A549 (cell line): ENCODE data around the gene SPATA2L. TPM values are rescaled to one million over a fixed set of nuclear protein-coding genes. Genes with fewer than 3 reads are reported as not detected.
A peak's percentile ranks its signal among the peaks of the same experiment; 100 is the strongest.

Source experiments
- ATAC-seq, 2 experiments: fragments of 200-7000 bp in 1 of 2; fragments of >200 bp in 1 of 2; cut with Nextera tagmentation in 1 of 2; cut with Tn5 transposase in 1 of 2; 3 replicates each; pipeline versions ENCODE4 v1.8.0 to v1.9.1; 2018 to 2020; ENCODE audit warnings: mild to moderate bottlenecking in 1 of 2, moderate library complexity in 1 of 2
- CTCF ChIA-PET: fragments of 300-600 bp; sonication (Branson Sonifier 250); formaldehyde crosslinking; extraction: SDS; loops from one replicate; lab custom pipeline; 2021; ENCODE audit warnings: antibody characterized with exemption, inconsistent platforms; lab: Yijun Ruan, JAX
- POLR2A ChIA-PET: fragments of 350-600 bp; formaldehyde crosslinking; extraction: SDS; loops from one replicate; lab custom pipeline; 2021; ENCODE audit warnings: antibody characterized with exemption, inconsistent platforms; lab: Yijun Ruan, JAX
- DNase-seq, 2 experiments: peaks; one replicate each; pipeline versions ENCODE4 v3.0.0 to v3.0.0-alpha.2; 2011 to 2016; ENCODE audit warnings: low read depth in 1 of 2, low spot score in 1 of 2
- FAIRE-seq: peaks from 2 replicates; lab custom pipeline; 2011; peaks lifted over from hg19 to GRCh38; lab: Jason Lieb, UNC
- H3K27ac ChIP-seq, 2 experiments: fragments of >200 bp; sonication (Bioruptor Twin); formaldehyde crosslinking; 3 replicates each; pipeline ENCODE4 v1.5.1; 2016 to 2017
- H3K4me1 ChIP-seq: fragments of >200 bp; sonication (Bioruptor Twin); formaldehyde crosslinking; 3 replicates; pipeline ENCODE4 v1.6.1; 2016
- H3K4me2 ChIP-seq: fragments of >200 bp; sonication (Bioruptor Twin); formaldehyde crosslinking; 3 replicates; pipeline ENCODE4 v1.6.1; 2016
- H3K4me3 ChIP-seq: fragments of >200 bp; sonication (Bioruptor Twin); formaldehyde crosslinking; 3 replicates; pipeline ENCODE4 v1.5.1; 2016
- H3K9me3 ChIP-seq: fragments of >200 bp; sonication (Bioruptor Twin); formaldehyde crosslinking; 3 replicates; pipeline ENCODE4 v1.6.1; 2016
- BHLHE40 ChIP-seq: IDR thresholded peaks from 2 replicates; pipeline ENCODE4 v1.6.1; 2012; ENCODE audit warnings: low read depth, low read length, inconsistent platforms
- CBX2 ChIP-seq: fragments of 200-600 bp; sonication (generic); IDR thresholded peaks from 2 replicates; pipeline ENCODE4 v1.6.1; 2016; ENCODE audit warnings: low read depth, mild to moderate bottlenecking, borderline replicate concordance
- CBX8 ChIP-seq: fragments of 200-600 bp; sonication (generic); IDR thresholded peaks from 2 replicates; pipeline ENCODE4 v1.6.1; 2016
- EHF ChIP-seq: fragments of 250-450 bp; sonication (Bioruptor Pico); IDR thresholded peaks from 2 replicates; pipeline ENCODE4 v1.5.0; 2020; ENCODE audit warnings: mild to moderate bottlenecking
- EHMT2 ChIP-seq: fragments of 200-600 bp; sonication (generic); IDR thresholded peaks from 2 replicates; pipeline ENCODE4 v1.6.1; 2016; ENCODE audit warnings: antibody characterized with exemption, low read depth, mild to moderate bottlenecking, moderate library complexity
- EP300 ChIP-seq, 2 experiments: fragments of >200 bp; sonication (Bioruptor Twin); formaldehyde crosslinking; IDR thresholded peaks; 2 replicates in 1 of 2; 3 replicates in 1 of 2; pipeline ENCODE4 v1.6.1; 2016 to 2017
- FOXS1 ChIP-seq: fragments of 250-450 bp; sonication (Bioruptor Pico); IDR thresholded peaks from 2 replicates; pipeline ENCODE4 v1.5.0; 2020; ENCODE audit warnings: mild to moderate bottlenecking, moderate library complexity
- GATA3 ChIP-seq: IDR thresholded peaks from 2 replicates; pipeline ENCODE4 v1.6.1; 2012; ENCODE audit warnings: borderline replicate concordance
- HMGXB4 ChIP-seq: fragments of 250-450 bp; sonication (Bioruptor Pico); IDR thresholded peaks from 2 replicates; pipeline ENCODE4 v1.5.0; 2021; ENCODE audit warnings: mild to moderate bottlenecking, moderate library complexity, borderline replicate concordance
- HOXA7 ChIP-seq: fragments of 250-450 bp; sonication (Bioruptor Pico); IDR thresholded peaks from 2 replicates; pipeline ENCODE4 v1.5.0; 2020; ENCODE audit warnings: mild to moderate bottlenecking, moderate library complexity
- HOXB13 ChIP-seq: fragments of 250-450 bp; sonication (Bioruptor Pico); IDR thresholded peaks from 2 replicates; pipeline ENCODE4 v1.5.0; 2020; ENCODE audit warnings: low read depth, mild to moderate bottlenecking, moderate library complexity
- HOXB5 ChIP-seq: fragments of 250-450 bp; sonication (Bioruptor Pico); IDR thresholded peaks from 2 replicates; pipeline ENCODE4 v1.5.0; 2020; ENCODE audit warnings: mild to moderate bottlenecking, moderate library complexity
- KDM1A ChIP-seq: fragments of 200-600 bp; sonication (generic); IDR thresholded peaks from 2 replicates; pipeline ENCODE4 v1.6.1; 2016; ENCODE audit warnings: low read depth, mild to moderate bottlenecking
- MAX ChIP-seq: IDR thresholded peaks from 2 replicates; pipeline ENCODE4 v1.6.1; 2012
- MYC ChIP-seq: IDR thresholded peaks from 2 replicates; pipeline ENCODE4 v1.6.1; 2012; ENCODE audit warnings: mild to moderate bottlenecking, inconsistent platforms, low read length, improper control_type of control experiment, borderline replicate concordance
- NPAS2 ChIP-seq: fragments of 250-450 bp; sonication (Bioruptor Pico); IDR thresholded peaks from 2 replicates; pipeline ENCODE4 v1.8.0; 2022; ENCODE audit warnings: mild to moderate bottlenecking, moderate library complexity, borderline replicate concordance
- NR3C1 ChIP-seq: fragments of >200 bp; sonication (Bioruptor Twin); formaldehyde crosslinking; IDR thresholded peaks from 3 replicates; pipeline ENCODE4 v1.6.1; 2017
- POLR2A ChIP-seq: IDR thresholded peaks from 2 replicates; pipeline ENCODE4 v1.6.1; 2012; ENCODE audit warnings: mild to moderate bottlenecking, low read length
- POLR2AphosphoS2 ChIP-seq: conservative IDR thresholded peaks from 2 replicates; pipeline ENCODE4 v1.6.1; 2012; ENCODE audit warnings: low read length, improper control_type of control experiment, inconsistent platforms
- RNF2 ChIP-seq: fragments of 200-600 bp; sonication (generic); IDR thresholded peaks from 2 replicates; pipeline ENCODE4 v1.6.1; 2016; ENCODE audit warnings: low read depth, mild to moderate bottlenecking, antibody characterized with exemption, moderate library complexity, borderline replicate concordance
- SMC3 ChIP-seq: fragments of >200 bp; sonication (Bioruptor Twin); formaldehyde crosslinking; IDR thresholded peaks from 3 replicates; pipeline ENCODE4 v1.6.1; 2018; ENCODE audit warnings: inconsistent platforms
- TFCP2L1 ChIP-seq: fragments of 250-450 bp; sonication (Bioruptor Pico); IDR thresholded peaks from 2 replicates; pipeline ENCODE4 v1.5.0; 2021; ENCODE audit warnings: mild to moderate bottlenecking
- TP53 ChIP-seq: fragments of 250-450 bp; sonication (Bioruptor Pico); IDR thresholded peaks from 2 replicates; pipeline ENCODE4 v1.5.0; 2021; ENCODE audit warnings: mild to moderate bottlenecking, moderate library complexity
- ZC3H11A ChIP-seq: fragments of 450-650 bp; IDR thresholded peaks from 2 replicates; pipeline ENCODE4 v1.6.1; 2014; ENCODE audit warnings: antibody characterized with exemption, mild to moderate bottlenecking
- WGBS: methylation state at CpG from one replicate; pipeline ENCODE4 v1.1.6; 2017; ENCODE audit errors: missing lambda C conversion rate; 5-methylcytosine and 5-hydroxymethylcytosine counted together
- polyA plus RNA-seq, 4 experiments: library from polyadenylated mRNA; depleted of rRNA in 3 of 4; stranded (reverse); fragments of >200 nt; fragmentation: RNase III in 1 of 4; extraction: RNeasy Plus Mini Kit Qiagen cat#74134 plus additional on column Dnase treatment in 1 of 4; gene quantifications; 2 replicates in 3 of 4; 3 replicates in 1 of 4; pipeline ENCODE4 v1.2.3, GENCODE V29; 2011 to 2017
- TF ChIP-seq, protein P1 (sequence below): IDR thresholded peaks from 2 replicates; pipeline ENCODE4 v1.6.1; 2012; ENCODE audit warnings: low read depth, borderline replicate concordance
- TF ChIP-seq, protein P2 (sequence below): fragments of 450-650 bp; IDR thresholded peaks from 2 replicates; pipeline ENCODE4 v1.6.1; 2014; ENCODE audit warnings: antibody characterized with exemption
- TF ChIP-seq, protein P3 (sequence below): fragments of >200 bp; sonication (Bioruptor Twin); formaldehyde crosslinking; IDR thresholded peaks from 3 replicates; pipeline ENCODE4 v1.5.1; 2016

SPATA2L gene
- polyA plus RNA-seq, 2 of the 4 experiments (the other 2 are of a cell fraction), result 3.5 to 5.2 TPM

DNA sequence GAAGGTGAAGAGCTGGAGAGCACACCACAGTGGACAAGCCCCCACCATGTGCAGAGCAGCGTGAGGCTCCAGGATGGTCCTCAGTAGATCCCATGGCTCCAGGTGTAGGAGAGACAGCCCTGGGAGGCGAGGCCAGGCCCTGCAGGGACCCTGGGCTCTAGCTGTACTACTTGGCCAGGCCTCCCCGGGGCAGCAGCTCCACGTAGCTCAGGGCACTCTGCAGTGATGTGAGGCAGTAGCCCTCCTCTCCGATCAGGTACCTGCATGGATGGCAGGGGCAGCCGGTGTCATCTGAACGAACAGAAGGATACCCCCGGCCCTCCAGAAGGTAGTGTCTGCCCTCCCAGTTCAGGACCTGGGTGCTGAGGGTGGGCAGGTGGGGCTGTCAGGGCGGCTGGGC lies 6.2 kb upstream of the SPATA2L start:
- Histone ChIP-seq H3K27ac (no peak overlapping the region), H3K4me1 (peaks cover 1% of the 10 kb centered on the region; the same call in 2 of the 3 replicates), H3K4me3 (no peak overlapping the region), H3K9me3 (no peaks in the 10 kb centered on the region), H3K4me2 (no peak overlapping the region)
- TF ChIP-seq POLR2AphosphoS2 (no peak), ZC3H11A (no peak), MAX (no peak), HOXA7 (CRISPR knock-in tag) (no peak), BHLHE40 (no peak), RNF2 (no peak)
- TF ChIP-seq, protein P1, sequence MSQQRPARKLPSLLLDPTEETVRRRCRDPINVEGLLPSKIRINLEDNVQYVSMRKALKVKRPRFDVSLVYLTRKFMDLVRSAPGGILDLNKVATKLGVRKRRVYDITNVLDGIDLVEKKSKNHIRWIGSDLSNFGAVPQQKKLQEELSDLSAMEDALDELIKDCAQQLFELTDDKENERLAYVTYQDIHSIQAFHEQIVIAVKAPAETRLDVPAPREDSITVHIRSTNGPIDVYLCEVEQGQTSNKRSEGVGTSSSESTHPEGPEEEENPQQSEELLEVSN, result no peak
- POLR2A ChIA-PET, result interaction anchor here (2.1 kb wide), 1 partner anchor 13 kb away, joined by 14 read pairs; the partner anchor contains the start of gene VPS9D1
- ATAC-seq (0 out of 6 replicates have a peak, but pooled peaks of 1 of the 2 experiments have one; percentile 2), DNase-seq (no peak), FAIRE-seq (no peak)
- CTCF ChIA-PET, result interaction anchor here (0.6 to 9.5 kb wide), 9 partner anchors 8 to 153 kb away, joined by 3 to 77 read pairs (median 8); partner anchors contain the start of gene VPS9D1
- WGBS, result 95% methylated on average over 3 of the region's 9 CpGs

GRCh38 chr16:89706518-89707260 lies 5.2 kb upstream of the SPATA2L start:
- Histone ChIP-seq H3K27ac (peak overlapping the region; percentile 8 to 75; a peak in 4 of 6 replicates), H3K4me3 (no peak overlapping the region), H3K4me2 (peak overlapping the region; percentile 57), H3K4me1 (peaks cover 3% of the 10 kb centered on the region; the same call in 1 of the 3 replicates), H3K9me3 (no peaks in the 10 kb centered on the region)
- ATAC-seq (no peak), FAIRE-seq (no peak), DNase-seq (no peak)
- POLR2A ChIA-PET, result interaction anchor here (0.9 to 2.1 kb wide), 5 partner anchors 12 to 204 kb away, joined by 3 to 14 read pairs (median 3); partner anchors contain the start of genes CDK10, TCF25 and VPS9D1
- 79% methylated on average over 6 of the region's 14 CpGs for WGBS
- CTCF ChIA-PET, result interaction anchor here (0.7 to 9.5 kb wide), 36 partner anchors 10 to 309 kb away, joined by 3 to 77 read pairs (median 5); partner anchors contain the start of genes CDK10, MC1R, TCF25 and VPS9D1
- TF ChIP-seq FOXS1 (no peak), TP53 (no peak), TFCP2L1 (CRISPR knock-in tag) (no peak), CBX8 (no peak), SMC3 (no peak), NR3C1 (no peak), GATA3 (no peak)

GRCh38 chr16:89705006-89705405 lies 3.5 kb upstream of the SPATA2L start:
- no peaks in the 10 kb centered on the region for H3K9me3 ChIP-seq
- H3K27ac ChIP-seq, result no peak overlapping the region
- H3K4me2 ChIP-seq, result no peak overlapping the region
- ATAC-seq, result no peak
- no peak overlapping the region for H3K4me3 ChIP-seq
- 70% methylated on average over 15 of the region's 15 CpGs for WGBS
- POLR2A ChIA-PET, result no interaction called here
- CTCF ChIA-PET, result interaction anchor here (0.6 to 9.5 kb wide), 14 partner anchors 8 to 205 kb away, joined by 4 to 77 read pairs (median 6); partner anchors contain the start of gene VPS9D1
- DNase-seq, result no peak
- FAIRE-seq, result no peak
- no peak for TF ChIP-seq EHMT2
- TF ChIP-seq MAX, result no peak
- TF ChIP-seq, protein P2, sequence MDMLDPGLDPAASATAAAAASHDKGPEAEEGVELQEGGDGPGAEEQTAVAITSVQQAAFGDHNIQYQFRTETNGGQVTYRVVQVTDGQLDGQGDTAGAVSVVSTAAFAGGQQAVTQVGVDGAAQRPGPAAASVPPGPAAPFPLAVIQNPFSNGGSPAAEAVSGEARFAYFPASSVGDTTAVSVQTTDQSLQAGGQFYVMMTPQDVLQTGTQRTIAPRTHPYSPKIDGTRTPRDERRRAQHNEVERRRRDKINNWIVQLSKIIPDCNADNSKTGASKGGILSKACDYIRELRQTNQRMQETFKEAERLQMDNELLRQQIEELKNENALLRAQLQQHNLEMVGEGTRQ, result no peak
- no peak for TF ChIP-seq POLR2A
- TF ChIP-seq EP300 (IDR thresholded peaks at IDR 0.05), result no peak
- TF ChIP-seq HOXB5 (CRISPR knock-in tag), result no peak
- no peak for TF ChIP-seq HMGXB4 (CRISPR knock-in tag)
- no peak for TF ChIP-seq KDM1A
- no peak for TF ChIP-seq HOXB13 (CRISPR knock-in tag)
- TF ChIP-seq, protein P1, result no peak
- no peak for TF ChIP-seq ZC3H11A
- TF ChIP-seq EHF (CRISPR knock-in tag), result no peak
- no peak for TF ChIP-seq MYC
- no peak for TF ChIP-seq BHLHE40
- TF ChIP-seq, protein P3, sequence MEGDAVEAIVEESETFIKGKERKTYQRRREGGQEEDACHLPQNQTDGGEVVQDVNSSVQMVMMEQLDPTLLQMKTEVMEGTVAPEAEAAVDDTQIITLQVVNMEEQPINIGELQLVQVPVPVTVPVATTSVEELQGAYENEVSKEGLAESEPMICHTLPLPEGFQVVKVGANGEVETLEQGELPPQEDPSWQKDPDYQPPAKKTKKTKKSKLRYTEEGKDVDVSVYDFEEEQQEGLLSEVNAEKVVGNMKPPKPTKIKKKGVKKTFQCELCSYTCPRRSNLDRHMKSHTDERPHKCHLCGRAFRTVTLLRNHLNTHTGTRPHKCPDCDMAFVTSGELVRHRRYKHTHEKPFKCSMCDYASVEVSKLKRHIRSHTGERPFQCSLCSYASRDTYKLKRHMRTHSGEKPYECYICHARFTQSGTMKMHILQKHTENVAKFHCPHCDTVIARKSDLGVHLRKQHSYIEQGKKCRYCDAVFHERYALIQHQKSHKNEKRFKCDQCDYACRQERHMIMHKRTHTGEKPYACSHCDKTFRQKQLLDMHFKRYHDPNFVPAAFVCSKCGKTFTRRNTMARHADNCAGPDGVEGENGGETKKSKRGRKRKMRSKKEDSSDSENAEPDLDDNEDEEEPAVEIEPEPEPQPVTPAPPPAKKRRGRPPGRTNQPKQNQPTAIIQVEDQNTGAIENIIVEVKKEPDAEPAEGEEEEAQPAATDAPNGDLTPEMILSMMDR, result no peak
- no peak for TF ChIP-seq NPAS2 (CRISPR knock-in tag)
- no peak for TF ChIP-seq CBX2
- TF ChIP-seq GATA3, result no peak
- peaks cover 8% of the 10 kb centered on the region; the same call in 2 of the 3 replicates for H3K4me1 ChIP-seq
